GM18870 (cell line): ENCODE data around the gene CGB8.
"Not testable (repeated sequence)": the region's sequence is repeated elsewhere in the genome, so short reads cannot be mapped to it uniquely, and the experiment has no call there.

Experiments
- ATAC-seq: cut with Tn5 transposase; IDR thresholded peaks from one replicate; pipeline ENCODE4 v1.9.1; 2021; ENCODE audit warnings: moderate library complexity; ENCODE audit not compliant: unreplicated experiment

The CGB8 gene

DNA sequence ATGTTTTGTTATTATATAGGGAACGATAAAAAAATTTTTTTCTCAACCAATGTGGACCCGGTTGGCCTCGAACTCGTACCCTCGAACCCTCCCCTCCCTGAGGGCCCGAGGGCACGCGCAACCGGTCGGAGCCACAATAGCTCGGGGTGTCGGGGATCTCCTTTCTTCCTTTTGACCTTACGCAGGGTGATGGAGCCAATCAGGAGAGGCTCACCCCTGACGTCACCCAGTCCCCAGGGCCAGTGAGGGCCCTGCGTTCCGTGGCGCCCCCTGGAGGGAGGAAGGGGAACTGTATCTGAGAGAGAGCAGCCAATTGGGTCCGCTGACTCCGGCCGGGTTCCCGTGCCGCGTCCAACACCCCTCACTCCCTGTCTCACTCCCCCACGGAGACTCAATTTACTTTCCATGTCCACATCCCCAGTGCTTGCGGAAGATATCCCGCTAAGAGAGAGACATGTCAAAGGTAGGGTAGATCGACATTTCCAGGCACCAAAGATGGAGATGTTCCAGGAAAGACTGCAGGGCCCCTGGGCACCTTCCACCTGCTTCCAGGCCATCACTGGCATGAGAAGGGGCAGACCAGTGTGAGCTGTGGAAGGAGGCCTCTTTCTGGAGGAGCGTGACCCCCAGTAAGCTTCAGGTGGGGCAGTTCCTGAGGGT lies 17.1 kb downstream of the CGB8 start, which contains the start of gene CGB2:
CGB2 (plus strand) TSS at position 249 of the 660 bp plus-strand sequence; CDS start at position 455, 206 bp downstream.
- ATAC-seq: not testable (repeated sequence)

DNA sequence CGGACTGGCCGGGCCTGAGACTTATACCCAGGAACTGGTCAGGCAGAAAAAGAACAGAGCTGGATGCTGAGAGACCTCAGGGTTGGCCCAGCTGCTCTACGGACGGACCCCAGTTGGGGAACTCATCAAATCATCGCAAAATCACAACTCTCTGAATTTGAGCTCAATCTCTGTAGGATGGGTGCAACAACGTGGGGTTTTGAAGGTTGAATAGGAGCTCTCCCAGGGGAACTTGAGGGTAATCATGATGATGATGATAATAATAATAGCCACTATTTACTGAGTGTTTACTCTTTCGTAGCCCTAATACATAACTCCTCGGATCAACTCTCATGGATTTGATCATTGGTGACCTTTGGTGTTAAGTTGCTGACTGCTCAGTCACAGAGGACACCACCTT lies 18.6 kb downstream of the CGB8 start:
- not testable (repeated sequence) for ATAC-seq

DNA sequence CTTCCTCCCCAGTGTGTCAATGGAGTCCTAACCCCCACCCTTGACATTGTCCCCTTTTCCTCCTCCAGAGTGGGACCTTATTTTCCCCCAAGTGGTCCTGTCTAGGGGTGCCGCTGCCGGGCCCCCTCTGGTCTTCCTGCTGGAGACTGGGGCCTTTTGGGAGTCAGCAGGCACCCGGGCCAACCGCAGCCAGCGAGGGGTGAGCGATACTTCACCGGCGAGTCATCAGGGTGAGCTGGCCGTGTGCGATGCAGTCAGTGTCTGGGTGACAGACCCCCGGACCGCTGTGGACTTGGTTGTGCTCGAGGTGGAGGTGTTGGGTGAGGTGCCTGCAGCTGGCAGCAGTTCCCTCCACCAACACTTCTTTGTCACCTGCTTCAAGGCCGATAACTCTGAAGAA lies 19.2 kb downstream of the CGB8 start:
- ATAC-seq: not testable (repeated sequence)

DNA sequence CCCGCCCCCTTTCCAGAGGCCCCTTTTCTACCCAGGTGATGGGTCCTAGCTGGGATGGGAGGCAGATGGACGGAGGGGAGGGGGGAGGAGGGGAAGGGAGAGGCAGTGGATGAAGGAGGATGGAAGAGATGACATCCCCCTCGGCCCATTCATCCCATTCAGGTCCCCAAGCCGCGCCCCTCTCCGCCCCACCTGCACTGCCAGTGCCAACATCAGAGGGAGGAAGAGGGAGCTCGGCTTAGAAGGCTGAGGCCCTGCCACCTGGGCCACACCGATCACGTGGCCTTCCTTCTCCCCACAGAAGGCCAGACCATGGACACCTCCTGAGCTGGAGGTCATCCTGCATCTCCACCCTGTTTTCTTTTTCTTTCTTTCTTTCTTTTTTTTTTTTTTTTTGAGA lies 20.2 kb downstream of the CGB8 start:
- ATAC-seq: not testable (repeated sequence)

DNA sequence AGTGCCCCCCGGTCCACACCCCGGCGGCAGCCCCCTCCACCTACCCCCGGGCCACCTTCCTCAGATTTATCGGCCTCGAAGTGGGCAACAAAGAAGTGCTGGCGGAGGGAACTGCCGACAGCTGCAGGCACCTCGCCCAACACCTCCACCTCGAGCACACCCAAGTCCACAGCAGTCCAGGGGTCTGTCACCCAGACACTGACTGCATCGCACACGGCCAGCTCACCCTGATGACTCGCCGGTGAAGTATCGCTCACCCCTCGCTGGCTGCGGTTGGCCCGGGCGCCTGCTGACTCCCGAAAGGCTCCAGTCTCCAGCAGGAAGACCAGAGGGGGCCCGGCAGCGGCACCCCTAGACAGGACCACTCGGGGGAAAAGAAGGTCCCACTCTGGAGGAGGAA lies 23.3 kb downstream of the CGB8 start:
- ATAC-seq: not testable (repeated sequence)

DNA sequence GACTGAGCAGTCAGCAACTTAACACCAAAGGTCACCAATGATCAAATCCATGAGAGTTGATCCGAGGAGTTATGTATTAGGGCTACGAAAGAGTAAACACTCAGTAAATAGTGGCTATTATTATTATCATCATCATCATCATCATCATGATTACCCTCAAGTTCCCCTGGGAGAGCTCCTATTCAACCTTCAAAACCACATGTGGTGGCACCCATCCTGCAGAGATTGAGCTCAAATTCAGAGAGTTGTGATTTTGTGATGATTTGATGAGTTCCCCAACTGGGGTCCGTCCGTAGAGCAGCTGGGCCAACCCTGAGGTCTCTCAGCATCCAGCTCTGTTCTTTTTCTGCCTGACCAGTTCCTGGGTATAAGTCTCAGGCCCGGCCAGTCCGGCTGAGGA lies 23.8 kb downstream of the CGB8 start:
- not testable (repeated sequence) for ATAC-seq

DNA sequence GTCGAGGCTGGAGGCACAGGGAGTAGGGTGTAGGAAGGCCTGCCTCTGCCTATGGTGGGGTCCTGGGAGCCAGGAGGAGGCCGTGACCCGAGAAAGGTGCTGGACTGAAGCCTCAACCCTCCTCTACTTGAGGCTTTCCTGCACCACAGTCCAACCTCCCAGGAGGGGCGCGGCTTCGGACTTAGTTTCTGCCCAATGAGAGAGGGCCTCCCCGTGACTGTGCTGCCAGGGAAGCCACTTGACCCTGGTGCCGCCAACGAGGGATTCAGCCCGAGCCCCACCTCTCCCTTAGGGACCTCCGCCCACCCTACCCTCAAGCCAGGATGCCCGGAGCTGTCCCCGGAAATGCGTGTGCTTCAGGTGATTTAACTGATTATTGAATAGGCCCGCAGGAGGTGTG lies 24.7 kb downstream of the CGB8 start, which contains the start of gene CGB3:
CGB3 (minus strand) TSS at position 101 of the 400 bp plus-strand sequence. CDS start 362 bp downstream, outside the sequence.
- not testable (repeated sequence) for ATAC-seq

DNA sequence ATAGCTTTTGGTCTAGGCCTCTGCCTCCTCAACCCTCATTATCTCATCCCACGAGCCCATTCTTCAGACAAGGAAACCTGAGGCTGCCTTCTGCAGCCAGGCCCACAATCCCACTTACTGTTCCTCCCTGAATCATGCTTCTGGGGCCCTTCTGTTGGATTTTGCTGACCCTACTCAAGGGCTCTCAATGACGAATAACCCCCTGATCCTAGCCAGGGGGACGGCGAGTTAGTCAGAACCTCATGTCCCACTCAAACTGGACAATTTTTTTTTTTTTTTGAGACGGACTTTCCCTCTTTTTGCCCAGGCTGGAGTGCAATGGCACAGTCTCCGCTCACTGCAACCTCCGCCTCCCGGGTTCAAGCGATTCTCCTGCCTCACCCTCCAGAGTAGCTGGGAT lies 26.8 kb downstream of the CGB8 start:
- ATAC-seq: no peak

DNA sequence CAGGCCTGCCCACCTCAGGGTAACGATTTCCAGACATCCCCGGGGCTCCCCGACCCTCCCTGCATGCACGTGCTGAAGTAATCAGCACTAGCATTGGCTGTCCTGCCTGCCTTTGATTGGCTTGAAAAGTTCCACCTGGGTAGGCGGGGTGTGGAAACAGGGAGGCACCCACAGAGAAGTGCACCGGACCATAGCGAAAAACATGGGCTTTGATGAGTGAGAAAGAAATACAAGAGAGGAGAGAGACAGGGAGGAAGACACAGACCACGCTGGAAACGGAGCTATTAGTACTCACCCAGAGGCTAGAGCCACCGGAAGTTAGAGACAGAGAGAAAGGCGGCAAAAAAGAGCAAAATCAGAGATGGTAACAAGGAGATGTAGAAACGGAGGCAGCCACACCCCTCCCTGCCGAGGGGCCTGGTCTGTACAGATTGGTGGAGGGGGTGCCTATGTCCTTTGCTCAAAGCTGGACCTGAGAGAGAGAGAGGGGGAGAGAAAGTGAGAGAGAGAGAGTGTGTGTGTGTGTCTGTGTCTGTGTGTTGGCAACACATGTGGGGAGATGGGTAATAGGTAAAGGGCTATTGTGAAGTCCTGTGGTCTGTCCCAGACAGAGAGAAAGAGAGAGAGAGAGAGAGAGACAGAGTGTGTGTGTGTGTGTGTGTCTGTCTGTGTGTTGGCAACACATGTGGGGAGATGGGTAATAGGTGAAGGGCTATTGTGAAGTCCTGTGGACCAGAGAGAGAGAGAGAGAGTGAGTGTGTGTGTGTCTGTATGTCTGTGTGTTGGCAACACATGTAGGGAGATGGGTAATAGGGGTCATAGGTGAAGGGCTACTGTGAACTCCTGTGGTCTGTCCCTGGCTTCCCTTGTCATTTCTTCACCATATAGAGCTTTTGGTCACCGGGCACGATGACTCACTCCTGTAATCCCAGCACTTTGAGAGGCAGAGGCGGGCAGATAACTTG lies 27.7 kb downstream of the CGB8 start:
- ATAC-seq: no peak

DNA sequence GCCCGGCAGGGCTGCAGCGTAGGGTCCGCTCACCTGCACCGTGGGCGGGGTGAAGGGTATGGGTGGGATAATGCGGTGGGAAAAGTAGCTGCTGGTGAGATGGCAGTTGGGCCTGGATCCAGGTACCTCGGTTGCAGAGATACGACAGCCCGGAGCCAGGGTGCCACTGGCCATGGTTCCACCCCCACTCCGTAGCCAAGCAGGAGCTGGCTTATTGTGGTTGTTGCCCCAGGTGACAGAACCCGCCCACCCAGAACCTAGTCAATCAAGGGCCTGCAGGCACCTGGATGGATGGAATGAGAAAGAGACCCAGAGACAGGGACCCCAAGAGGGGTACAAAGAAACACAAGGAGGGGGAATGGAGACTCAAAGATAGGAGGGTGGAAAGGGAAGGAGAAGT lies 28.6 kb downstream of the CGB8 start:
- no peak for ATAC-seq

DNA sequence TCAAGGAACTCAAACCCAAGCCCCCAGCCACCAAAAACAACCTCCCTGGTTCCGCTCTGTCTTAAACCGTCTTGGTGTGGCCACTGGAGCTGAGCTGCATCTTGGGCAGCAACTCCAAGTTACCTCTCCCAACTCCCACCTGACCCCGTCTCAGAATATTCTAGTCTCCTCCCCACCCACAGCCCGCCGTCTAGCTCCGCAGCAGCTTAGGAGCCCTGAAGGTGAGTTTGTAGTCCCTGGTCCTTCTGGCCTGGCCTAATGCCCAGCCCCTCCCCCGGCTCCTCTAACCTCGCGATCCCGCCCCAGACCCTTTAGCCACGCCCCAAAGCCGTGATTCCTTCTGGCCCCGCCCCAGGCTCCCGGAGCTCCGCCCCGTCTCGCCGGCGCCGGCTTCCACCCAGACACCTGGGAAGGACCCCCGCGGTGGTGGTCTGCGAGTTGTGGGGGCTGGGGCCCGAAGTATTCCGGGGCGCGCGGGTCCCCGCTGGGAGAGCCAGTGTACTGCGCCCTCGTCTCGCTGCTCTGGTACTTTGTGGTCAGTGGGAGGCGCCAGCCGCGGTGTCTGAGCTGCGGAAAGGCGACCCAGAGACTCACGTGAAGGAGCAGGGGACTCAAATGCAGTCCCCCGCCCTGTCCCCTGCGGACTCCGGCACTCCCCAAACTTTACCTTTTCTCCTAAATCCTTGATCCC lies 29.5 kb downstream of the CGB8 start:
- no peak for ATAC-seq

DNA sequence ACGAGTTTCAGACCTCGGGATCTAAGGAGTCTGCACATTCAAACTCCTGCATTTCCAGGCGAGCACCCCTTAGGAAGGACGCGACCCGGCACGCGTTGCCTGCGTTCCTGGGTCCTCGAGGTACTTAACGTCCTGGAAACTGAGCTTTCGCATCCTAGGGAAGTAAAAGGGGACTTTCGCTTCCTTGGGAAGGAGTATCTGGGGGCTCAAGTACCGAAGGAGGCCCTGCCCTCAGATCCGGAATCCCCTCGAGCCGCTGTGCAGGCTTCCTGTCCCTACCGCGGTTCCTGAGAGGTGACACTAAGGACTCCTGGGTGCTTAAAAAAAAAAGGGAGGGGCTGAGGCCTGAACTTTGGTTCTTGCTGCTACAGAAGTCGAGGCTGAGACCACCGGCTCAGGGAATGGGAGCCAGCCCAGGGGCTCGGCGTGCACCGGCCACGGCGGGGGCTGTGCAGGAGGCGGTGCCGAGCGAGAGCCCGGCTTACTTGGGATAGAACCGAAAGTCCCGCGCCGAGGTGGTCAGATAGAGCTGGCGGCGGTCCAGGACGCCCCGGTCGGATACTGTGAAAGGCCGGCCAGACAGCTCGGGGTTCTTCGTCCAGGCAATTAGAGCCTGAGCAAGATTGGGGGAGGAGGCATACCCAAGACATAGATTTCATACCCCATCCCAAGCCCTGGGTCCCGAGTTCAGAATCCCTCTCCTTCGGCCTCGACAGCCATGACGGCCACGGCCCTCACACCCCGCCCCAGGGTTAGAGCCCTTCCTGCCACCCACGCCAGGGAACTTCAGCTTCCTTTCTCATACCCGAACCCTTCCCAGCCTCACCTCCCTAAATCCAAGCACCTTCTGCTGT lies 30.3 kb downstream of the CGB8 start:
- ATAC-seq: not testable (repeated sequence)

DNA sequence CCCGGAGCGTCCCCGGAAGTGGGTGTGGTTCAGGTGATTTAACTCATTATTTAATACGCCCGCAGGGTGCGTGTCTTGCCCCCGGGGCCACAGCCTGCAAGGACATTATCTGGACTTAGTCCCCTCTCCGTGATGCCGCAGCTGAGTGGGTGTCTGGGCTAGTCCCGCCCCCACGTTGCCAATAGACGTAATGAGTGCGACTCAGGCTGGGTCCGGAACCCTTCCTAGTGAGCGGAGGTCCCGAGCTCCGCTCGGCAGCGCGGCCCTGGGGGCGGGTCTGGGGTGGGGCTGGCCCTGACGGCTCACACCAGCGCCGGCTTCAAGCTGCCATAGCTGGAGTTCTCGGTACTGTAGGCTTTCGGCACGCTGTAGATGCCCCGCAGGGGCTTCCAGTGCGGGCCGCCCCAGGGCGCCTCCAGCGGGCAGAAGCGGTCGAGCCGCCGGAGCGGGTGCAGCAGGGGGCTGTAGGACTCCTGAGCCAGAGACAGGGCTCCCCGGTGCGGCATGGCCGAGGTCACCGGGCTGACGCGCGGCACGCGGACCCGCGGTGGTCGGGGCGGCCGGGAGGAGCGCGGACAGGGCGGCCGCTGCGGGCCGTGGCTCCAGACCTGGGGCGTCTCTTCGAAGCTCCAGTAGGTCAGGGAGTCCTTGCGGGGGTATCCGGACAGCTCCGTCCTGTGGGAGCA lies 31.1 kb downstream of the CGB8 start:
- no peak for ATAC-seq

DNA sequence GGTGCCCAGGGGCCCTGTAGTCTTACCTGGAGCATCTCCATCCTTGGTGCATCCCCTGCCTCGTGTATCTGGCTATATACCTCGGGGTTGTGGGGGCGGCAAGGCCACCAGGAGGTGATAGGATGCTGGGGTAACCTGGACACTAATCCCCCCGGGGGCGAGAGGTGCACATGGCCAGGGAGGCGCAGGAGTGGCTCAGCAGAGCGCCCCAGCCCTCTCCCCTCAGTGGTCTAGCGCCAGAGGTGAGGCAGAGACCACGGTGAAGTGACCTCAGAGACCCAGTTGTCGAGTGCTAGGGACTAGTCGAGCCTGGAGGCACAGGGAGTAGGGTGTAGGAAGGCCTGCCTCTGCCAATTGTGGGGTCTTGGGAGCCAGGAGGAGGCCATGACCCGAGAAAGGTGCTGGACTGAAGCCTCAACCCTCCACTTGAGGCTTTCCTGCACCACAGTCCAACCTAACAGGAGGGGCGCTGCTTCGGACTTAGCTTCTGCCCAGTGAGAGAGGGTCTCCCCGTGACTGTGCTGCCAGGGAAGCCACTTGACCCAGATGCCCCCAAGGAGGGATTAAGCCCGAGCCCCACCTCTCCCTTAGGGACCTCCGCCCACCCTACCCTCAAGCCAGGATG lies 31.8 kb downstream of the CGB8 start, which contains the start of gene LHB:
LHB (minus strand) TSS at position 51 of the 625 bp plus-strand sequence; CDS start at position 41, 10 bp downstream.
- ATAC-seq: no peak

DNA sequence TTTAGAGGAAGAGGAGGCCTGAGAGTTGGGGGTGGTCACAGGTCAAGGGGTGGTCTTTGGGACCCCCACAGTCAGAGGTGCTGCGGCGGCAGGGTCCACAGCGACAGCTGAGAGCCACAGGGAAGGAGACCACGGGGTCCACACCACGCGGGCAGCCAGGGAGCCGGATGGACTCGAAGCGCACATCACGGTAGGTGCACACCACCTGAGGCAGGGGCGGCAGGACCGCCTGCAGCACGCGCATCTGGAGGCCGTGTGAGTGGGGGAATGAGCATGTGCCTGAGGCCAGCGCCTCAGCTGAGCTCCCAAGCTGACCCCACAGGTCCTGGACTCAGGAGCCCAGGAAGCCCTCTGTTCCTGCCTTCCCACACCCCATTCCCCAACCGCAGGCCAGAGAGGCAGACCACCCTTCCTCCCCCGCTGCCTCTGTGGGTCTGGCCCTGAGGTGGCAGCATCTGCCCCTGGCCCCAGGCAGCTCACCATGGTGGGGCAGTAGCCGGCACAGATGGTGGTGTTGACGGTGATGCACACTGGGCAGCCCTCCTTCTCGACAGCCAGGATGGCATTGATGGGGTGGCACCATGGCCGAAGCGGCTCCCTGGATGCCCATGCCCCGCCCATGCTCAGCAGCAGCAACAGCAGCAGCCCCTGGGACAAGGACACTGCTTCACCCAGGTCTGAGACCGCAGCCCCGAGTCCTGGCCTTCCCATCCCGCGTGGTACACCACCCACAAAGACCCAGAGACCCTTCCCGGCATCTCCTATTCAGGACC lies 32.7 kb downstream of the CGB8 start:
- ATAC-seq: no peak

DNA sequence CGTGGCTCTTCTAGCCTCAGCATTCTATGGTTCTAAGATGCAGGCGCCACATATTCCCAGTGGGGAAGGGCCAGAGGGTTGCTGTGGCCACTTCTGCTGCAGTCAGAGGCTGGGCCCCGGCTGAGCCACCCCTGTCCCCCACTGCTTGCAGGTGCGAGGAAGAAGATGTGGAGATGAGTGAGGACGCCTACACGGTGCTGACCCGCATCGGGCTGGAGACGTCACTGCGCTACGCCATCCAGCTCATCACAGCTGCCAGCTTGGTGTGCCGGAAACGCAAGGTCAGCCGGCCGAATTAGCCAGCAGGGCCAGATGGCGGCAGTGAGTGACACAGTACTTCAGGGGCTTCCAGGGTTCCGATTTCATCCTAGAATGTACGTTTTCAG lies 34.0 kb downstream of the CGB8 start:
- ATAC-seq: no peak

DNA sequence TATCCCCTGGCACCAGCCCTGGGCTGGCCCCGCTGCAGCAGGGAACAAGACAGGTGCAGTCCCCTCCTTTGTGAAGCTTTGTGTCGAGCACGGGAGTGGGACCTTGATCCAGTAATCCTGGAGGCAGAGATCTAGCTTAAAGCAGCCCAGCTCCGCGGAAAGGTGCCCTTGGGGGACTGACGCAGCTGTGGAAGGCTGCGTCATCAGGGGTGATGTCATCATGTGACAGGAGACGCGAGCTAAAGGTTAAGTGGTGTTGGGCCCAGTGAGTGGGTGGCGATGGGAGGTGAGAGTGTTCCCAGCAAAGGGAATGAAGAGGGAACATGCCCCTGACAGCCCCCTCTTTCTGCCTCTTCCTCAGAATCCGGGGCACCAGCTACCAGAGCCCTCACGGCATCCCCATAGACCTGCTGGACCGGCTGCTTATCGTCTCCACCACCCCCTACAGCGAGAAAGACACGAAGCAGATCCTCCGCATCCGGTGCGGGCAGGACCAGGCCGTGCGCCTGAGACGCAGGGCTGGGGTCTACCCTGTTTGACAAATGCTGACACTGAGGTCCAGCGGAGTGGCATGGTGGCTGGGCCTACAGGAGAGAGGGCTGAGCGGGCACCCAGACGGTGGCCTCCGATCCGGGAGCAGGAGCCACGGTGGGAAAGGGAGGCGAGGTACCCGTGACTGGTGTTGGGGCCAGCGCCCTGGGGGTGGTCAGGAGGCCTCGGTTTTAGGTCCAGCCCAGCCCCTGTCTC lies 34.6 kb downstream of the CGB8 start:
- ATAC-seq: no peak

DNA sequence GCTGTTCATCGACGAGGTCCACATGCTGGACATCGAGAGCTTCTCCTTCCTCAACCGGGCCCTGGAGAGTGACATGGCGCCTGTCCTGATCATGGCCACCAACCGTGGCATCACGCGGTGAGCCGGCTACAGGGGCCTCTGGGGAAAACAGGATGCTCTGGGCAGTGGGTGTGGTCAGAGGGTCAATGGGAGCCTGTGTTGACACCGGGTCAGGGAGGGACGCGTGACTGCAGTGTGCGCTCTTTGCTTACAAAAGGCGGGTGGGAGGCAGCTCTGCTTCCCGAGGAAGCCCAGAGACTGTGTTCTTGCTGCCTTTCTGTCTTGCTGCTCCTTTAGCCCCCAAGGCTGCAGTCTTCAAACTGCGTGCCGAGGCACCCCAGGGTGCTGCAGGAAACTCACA lies 37.7 kb downstream of the CGB8 start:
- ATAC-seq: no peak
